Mesenchymal stem cell (in vitro differentiated cells and primary cell): Measurements from ENCODE around the gene PCDHGA4.
A peak's percentile ranks its signal among the peaks of the same experiment; 100 is the strongest.

ENCODE experiments used
- DNase-seq: peaks from one replicate; pipeline ENCODE4 v3.0.0-alpha.2; 2013
- H2AFZ ChIP-seq: one replicate; pipeline ENCODE4 v1.6.1; 2013; ENCODE audit warnings: low read depth, mild to moderate bottlenecking, control low read depth, inconsistent platforms, low read length, moderate library complexity
- H2AK5ac ChIP-seq: 2 replicates; pipeline ENCODE4 v1.6.1; 2013; ENCODE audit warnings: low read length, moderate library complexity, mild to moderate bottlenecking, inconsistent platforms; ENCODE audit not compliant: severe bottlenecking
- H2BK120ac ChIP-seq: one replicate; pipeline ENCODE4 v1.6.1; 2013; ENCODE audit warnings: low read depth, mild to moderate bottlenecking, inconsistent platforms, low read length, moderate library complexity
- H2BK12ac ChIP-seq, 2 experiments: one replicate each; pipeline ENCODE4 v1.6.1; 2013; ENCODE audit warnings: inconsistent platforms in 2 of 2, low read length in 2 of 2, mild to moderate bottlenecking in 2 of 2, moderate library complexity in 2 of 2, control low read depth in 1 of 2
- H2BK15ac ChIP-seq: one replicate; pipeline ENCODE4 v1.6.1; 2013; ENCODE audit warnings: mild to moderate bottlenecking, low read depth, inconsistent platforms; ENCODE audit not compliant: poor library complexity, severe bottlenecking
- H2BK5ac ChIP-seq: 2 replicates; pipeline ENCODE4 v1.6.1; 2013; ENCODE audit warnings: low read depth, mild to moderate bottlenecking, low read length, control low read depth, inconsistent platforms; ENCODE audit not compliant: poor library complexity, severe bottlenecking
- H3K14ac ChIP-seq, 2 experiments: one replicate each; pipeline ENCODE4 v1.6.1; 2013; ENCODE audit warnings: inconsistent platforms in 2 of 2, low read length in 2 of 2, control low read depth in 1 of 2, mild to moderate bottlenecking in 1 of 2, moderate library complexity in 1 of 2
- H3K18ac ChIP-seq, 2 experiments: one replicate each; pipeline ENCODE4 v1.6.1; 2013; ENCODE audit warnings: inconsistent platforms in 2 of 2, low read length in 2 of 2, control low read depth in 1 of 2, low read depth in 1 of 2, mild to moderate bottlenecking in 1 of 2
- H3K23ac ChIP-seq, 2 experiments: one replicate each; pipeline ENCODE4 v1.6.1; 2013; ENCODE audit warnings: inconsistent platforms in 2 of 2, low read length in 2 of 2, mild to moderate bottlenecking in 2 of 2, moderate library complexity in 2 of 2, control low read depth in 1 of 2
- H3K27ac ChIP-seq: 2 replicates; pipeline ENCODE4 v1.5.1; 2013; ENCODE audit warnings: mild to moderate bottlenecking, moderate library complexity, low read length, control low read depth, inconsistent platforms; ENCODE audit not compliant: poor library complexity, severe bottlenecking
- H3K27me3 ChIP-seq, 2 experiments: 2 replicates each; pipeline versions ENCODE4 v1.6.1 to v1.7.0; 2013; ENCODE audit warnings: low read length in 2 of 2, mild to moderate bottlenecking in 2 of 2, moderate library complexity in 2 of 2, control low read depth in 1 of 2, inconsistent platforms in 1 of 2; ENCODE audit not compliant: control insufficient read depth in 1 of 2, insufficient read depth in 1 of 2
- H3K36me3 ChIP-seq, 2 experiments: 2 replicates each; pipeline versions ENCODE4 v1.6.1 to v1.7.0; 2013; ENCODE audit warnings: low read length in 2 of 2, control low read depth in 1 of 2, inconsistent platforms in 1 of 2, low read depth in 1 of 2, mild to moderate bottlenecking in 1 of 2; ENCODE audit not compliant: insufficient read depth in 2 of 2, control insufficient read depth in 1 of 2
- H3K4ac ChIP-seq, 2 experiments: one replicate each; pipeline ENCODE4 v1.6.1; 2013; ENCODE audit warnings: inconsistent platforms in 2 of 2, low read length in 2 of 2, mild to moderate bottlenecking in 2 of 2, moderate library complexity in 2 of 2, control low read depth in 1 of 2, low read depth in 1 of 2
- H3K4me1 ChIP-seq: 2 replicates; pipeline ENCODE4 v1.6.1; 2013; ENCODE audit warnings: low read depth, low read length, control low read depth; ENCODE audit not compliant: control insufficient read depth, insufficient read depth
- H3K4me2 ChIP-seq: 2 replicates; pipeline ENCODE4 v1.6.1; 2013; ENCODE audit warnings: low read length, mild to moderate bottlenecking, inconsistent platforms; ENCODE audit not compliant: poor library complexity, severe bottlenecking
- H3K4me3 ChIP-seq, 2 experiments: 2 replicates each; pipeline versions ENCODE4 v1.5.1 to v1.7.0; 2013; ENCODE audit warnings: low read length in 2 of 2, mild to moderate bottlenecking in 2 of 2, control low read depth in 1 of 2, low read depth in 1 of 2; ENCODE audit not compliant: insufficient read depth in 1 of 2
- H3K79me1 ChIP-seq: replicated peaks from 2 replicates; pipeline ENCODE4 v1.6.1; 2013; ENCODE audit warnings: mild to moderate bottlenecking, control low read depth, low read length, inconsistent platforms; ENCODE audit not compliant: poor library complexity, severe bottlenecking
- H3K9ac ChIP-seq: 2 replicates; pipeline ENCODE4 v1.7.0; 2013; ENCODE audit warnings: mild to moderate bottlenecking, low read length, moderate library complexity
- H3K9me3 ChIP-seq: 2 replicates; pipeline ENCODE4 v1.7.0; 2013; ENCODE audit warnings: mild to moderate bottlenecking, low read length; ENCODE audit not compliant: control insufficient read depth
- H4K8ac ChIP-seq: one replicate; pipeline ENCODE4 v1.6.1; 2013; ENCODE audit warnings: inconsistent platforms, mild to moderate bottlenecking, low read length, moderate library complexity
- H4K91ac ChIP-seq: one replicate; pipeline ENCODE4 v1.6.1; 2013; ENCODE audit warnings: mild to moderate bottlenecking, low read length, inconsistent platforms
- WGBS: methylation state at CpG from one replicate; pipeline ENCODE4 v1.1.7; 2013; ENCODE audit warnings: mixed read lengths; 5-methylcytosine and 5-hydroxymethylcytosine counted together

The PCDHGA4 gene

GRCh38 chr5:141359790-141360426 lies 5.1 kb downstream of the PCDHGA4 start, which contains the start of gene PCDHGB2:
Gene PCDHGB2 (plus strand): TSS chr5:141359994. CDS start chr5:141360136, 142 bp downstream.
- H3K79me1 ChIP-seq, result no peaks in the 10 kb centered on the region

GRCh38 chr5:141360685-141361084 lies 5.9 kb downstream of the PCDHGA4 start:
- Histone ChIP-seq H3K4me1 (no peaks in the 10 kb centered on the region), H3K18ac (no peak overlapping the region), H3K4me3 (peak overlapping the region in 1 of 2 experiments; percentile 70), H3K23ac (no peak overlapping the region), H3K9ac (no peak overlapping the region), H2BK15ac (no peak overlapping the region), H3K79me1 (no peaks in the 10 kb centered on the region), H3K27ac (no peak overlapping the region), H3K27me3 (no peaks in the 10 kb centered on the region), H2AK5ac (no peak overlapping the region), H2AFZ (no peak overlapping the region), H3K36me3 (no peaks in the 10 kb centered on the region), H3K4ac (no peak overlapping the region), H4K8ac (no peak overlapping the region), H2BK5ac (no peak overlapping the region), H4K91ac (no peak overlapping the region), H3K14ac (no peak overlapping the region), H3K9me3 (peaks cover 81% of the 10 kb centered on the region), H2BK120ac (no peak overlapping the region), H3K4me2 (no peak overlapping the region), H2BK12ac (no peak overlapping the region)
- 87% methylated on average over 12 of the region's 15 CpGs for WGBS
- no peak for DNase-seq

More at GRCh38 chr5:141359790-141360426, 5.1 kb downstream of the PCDHGA4 start, which contains the start of gene PCDHGB2:
- no peak within 1 kb of the TSS for H2BK12ac ChIP-seq
- H2BK15ac ChIP-seq, result no peak within 1 kb of the TSS
- H3K23ac ChIP-seq, result no peak within 1 kb of the TSS
- no peak within 1 kb of the TSS for H3K14ac ChIP-seq
- no peak within 1 kb of the TSS for H2AFZ ChIP-seq
- no peak within 1 kb of the TSS for H2BK5ac ChIP-seq
- H3K9ac ChIP-seq, result no peak within 1 kb of the TSS
- H3K27me3 ChIP-seq, result no peaks in the 10 kb centered on the region
- DNase-seq, result peak; percentile 1
- no peak within 1 kb of the TSS for H2AK5ac ChIP-seq
- 74% methylated on average over 23 of the region's 24 CpGs for WGBS
- H4K8ac ChIP-seq, result no peak within 1 kb of the TSS
- no peaks in the 10 kb centered on the region for H3K36me3 ChIP-seq
- H3K27ac ChIP-seq, result no peak within 1 kb of the TSS
- H2BK120ac ChIP-seq, result no peak within 1 kb of the TSS
- no peak within 1 kb of the TSS for H3K18ac ChIP-seq
- H3K9me3 ChIP-seq, result peaks cover 78% of the 10 kb centered on the region
- peak within 1 kb of the TSS in 1 of 2 experiments; percentile 70 for H3K4me3 ChIP-seq
- no peak within 1 kb of the TSS for H3K4me2 ChIP-seq
- H3K4ac ChIP-seq, result no peak within 1 kb of the TSS
- H4K91ac ChIP-seq, result no peak within 1 kb of the TSS
- H3K4me1 ChIP-seq, result no peaks in the 10 kb centered on the region

GRCh38 chr5:141362719-141363118 lies 7.9 kb downstream of the PCDHGA4 start:
- Histone ChIP-seq H4K91ac (no peak overlapping the region), H2BK120ac (no peak overlapping the region), H2AFZ (no peak overlapping the region), H3K4ac (no peak overlapping the region), H2BK15ac (no peak overlapping the region), H3K9me3 (peaks cover 72% of the 10 kb centered on the region), H2AK5ac (no peak overlapping the region), H3K4me2 (no peak overlapping the region), H3K4me1 (no peaks in the 10 kb centered on the region), H3K9ac (no peak overlapping the region), H3K23ac (no peak overlapping the region), H4K8ac (no peak overlapping the region), H2BK12ac (no peak overlapping the region), H3K18ac (no peak overlapping the region), H3K4me3 (no peak overlapping the region), H3K27ac (no peak overlapping the region), H3K14ac (no peak overlapping the region), H3K79me1 (no peaks in the 10 kb centered on the region), H2BK5ac (no peak overlapping the region), H3K27me3 (no peaks in the 10 kb centered on the region), H3K36me3 (no peaks in the 10 kb centered on the region)
- no peak for DNase-seq

GRCh38 chr5:141363952-141364660 lies 9.3 kb downstream of the PCDHGA4 start, which contains the start of gene PCDHGA5:
Gene PCDHGA5 (plus strand): TSS chr5:141364162. CDS start chr5:141364331, 169 bp downstream.
- 94% methylated on average over 33 of the region's 34 CpGs for WGBS
- Histone ChIP-seq H2AK5ac (no peak within 1 kb of the TSS), H3K23ac (no peak within 1 kb of the TSS), H3K4me3 (peak within 1 kb of the TSS in 1 of 2 experiments; percentile 38), H4K91ac (no peak within 1 kb of the TSS), H3K9me3 (peaks cover 62% of the 10 kb centered on the region), H3K14ac (no peak within 1 kb of the TSS), H3K27ac (no peak within 1 kb of the TSS), H4K8ac (no peak within 1 kb of the TSS), H3K18ac (no peak within 1 kb of the TSS), H2BK15ac (no peak within 1 kb of the TSS), H3K4me1 (no peaks in the 10 kb centered on the region), H2AFZ (no peak within 1 kb of the TSS), H3K9ac (no peak within 1 kb of the TSS), H3K27me3 (no peaks in the 10 kb centered on the region), H3K4me2 (no peak within 1 kb of the TSS), H3K79me1 (no peaks in the 10 kb centered on the region), H2BK5ac (no peak within 1 kb of the TSS), H3K36me3 (no peaks in the 10 kb centered on the region), H2BK120ac (no peak within 1 kb of the TSS), H3K4ac (no peak within 1 kb of the TSS), H2BK12ac (no peak within 1 kb of the TSS)
- DNase-seq, result no peak
